Body of pancreas (tissue), 4 donors: ENCODE measurements around the gene ZNF341.

ENCODE experiments used
- POLR2A ChIP-seq, 3 donors: fragments of 450-650 bp; IDR thresholded peaks; one replicate each; pipeline ENCODE4 v1.6.1; 2016; ENCODE audit warnings: antibody characterized with exemption in 3 of 3, mild to moderate bottlenecking in 2 of 3
- TF ChIP-seq, protein P1 (sequence below), 7 experiments: fragments of 450-650 bp in 4 of 7; fragments of 200-600 bp in 3 of 7; sonication (generic) in 3 of 7; IDR thresholded peaks; one replicate each; pipeline ENCODE4 v1.5.1; 2016 to 2019; ENCODE audit warnings: antibody characterized with exemption in 7 of 7

DNA sequence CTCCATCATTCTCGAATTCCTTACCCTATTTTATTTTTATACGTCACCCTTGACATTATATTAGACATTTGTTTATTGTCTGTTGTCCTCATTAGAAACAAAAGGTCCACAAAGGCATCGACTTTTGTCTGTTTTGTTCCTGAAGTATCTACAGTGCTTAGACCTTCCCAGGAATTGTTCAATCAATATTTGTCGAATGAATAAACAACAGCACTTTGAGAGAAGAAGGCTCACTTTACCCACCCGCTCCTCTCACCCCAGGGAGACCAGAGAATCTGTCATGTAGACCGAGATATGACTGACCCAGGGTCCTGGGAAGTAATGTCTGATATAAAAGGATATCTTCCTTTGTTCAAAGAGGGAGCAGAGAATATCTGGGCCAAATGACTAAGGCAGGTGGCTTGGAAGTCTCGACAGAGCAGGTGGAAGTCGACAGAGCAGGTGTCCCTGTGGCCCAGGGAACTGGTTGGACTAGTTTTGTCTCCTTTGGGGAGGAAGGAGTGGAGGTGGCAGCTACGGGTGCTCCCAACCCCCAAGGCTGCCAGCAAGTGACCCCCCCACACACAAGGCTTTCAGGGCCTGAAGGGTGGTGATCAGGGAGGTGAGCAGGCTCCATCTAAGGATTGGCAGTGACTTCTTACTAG is 64.6 kb downstream of the ZNF341 start:
- TF ChIP-seq, protein P1, sequence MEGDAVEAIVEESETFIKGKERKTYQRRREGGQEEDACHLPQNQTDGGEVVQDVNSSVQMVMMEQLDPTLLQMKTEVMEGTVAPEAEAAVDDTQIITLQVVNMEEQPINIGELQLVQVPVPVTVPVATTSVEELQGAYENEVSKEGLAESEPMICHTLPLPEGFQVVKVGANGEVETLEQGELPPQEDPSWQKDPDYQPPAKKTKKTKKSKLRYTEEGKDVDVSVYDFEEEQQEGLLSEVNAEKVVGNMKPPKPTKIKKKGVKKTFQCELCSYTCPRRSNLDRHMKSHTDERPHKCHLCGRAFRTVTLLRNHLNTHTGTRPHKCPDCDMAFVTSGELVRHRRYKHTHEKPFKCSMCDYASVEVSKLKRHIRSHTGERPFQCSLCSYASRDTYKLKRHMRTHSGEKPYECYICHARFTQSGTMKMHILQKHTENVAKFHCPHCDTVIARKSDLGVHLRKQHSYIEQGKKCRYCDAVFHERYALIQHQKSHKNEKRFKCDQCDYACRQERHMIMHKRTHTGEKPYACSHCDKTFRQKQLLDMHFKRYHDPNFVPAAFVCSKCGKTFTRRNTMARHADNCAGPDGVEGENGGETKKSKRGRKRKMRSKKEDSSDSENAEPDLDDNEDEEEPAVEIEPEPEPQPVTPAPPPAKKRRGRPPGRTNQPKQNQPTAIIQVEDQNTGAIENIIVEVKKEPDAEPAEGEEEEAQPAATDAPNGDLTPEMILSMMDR (IDR thresholded peaks at IDR 0.05), result no peak
- peak in 2 of 3 donors; percentile 30 to 33 for TF ChIP-seq POLR2A (IDR thresholded peaks at IDR 0.05)
